ENCODE data around the gene PRR20A.
"Not testable (repeated sequence)": the region's sequence is repeated elsewhere in the genome, so short reads cannot be mapped to it uniquely, and the experiment has no call there.

PRR20A gene

DNA sequence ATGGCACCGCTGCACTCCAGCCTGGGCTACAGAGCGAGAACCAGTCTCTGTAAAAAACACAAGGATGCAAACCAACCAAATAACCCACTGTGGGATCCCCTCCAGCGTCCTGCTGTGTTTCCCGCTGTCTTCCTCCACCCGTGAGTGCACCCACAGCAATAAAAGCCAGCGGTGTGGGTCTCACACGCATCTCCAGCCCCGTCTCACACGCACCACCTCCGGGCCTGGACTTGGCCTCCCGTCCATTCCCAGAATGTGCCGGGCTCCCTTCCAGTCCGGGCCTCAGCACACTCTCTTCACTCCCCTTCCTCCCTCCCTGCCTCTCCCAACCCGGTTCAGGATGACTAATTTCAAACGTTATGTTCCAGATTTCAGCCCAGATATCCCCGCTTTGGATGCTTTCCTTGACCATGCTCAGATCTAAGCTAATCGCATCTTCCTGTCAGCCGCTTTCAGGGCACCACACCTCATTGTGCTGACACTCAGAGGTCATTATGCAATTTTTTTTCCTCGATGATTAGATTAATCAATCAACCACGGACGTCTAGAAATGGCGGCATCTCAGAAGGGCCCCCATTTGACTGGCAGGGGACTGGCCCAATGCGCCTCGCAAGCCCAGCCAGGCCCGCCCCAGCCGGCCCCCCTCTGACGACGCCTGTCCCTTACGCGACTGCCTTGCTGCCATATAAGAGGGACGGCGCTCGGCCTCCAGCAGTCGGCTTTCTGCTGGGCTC, at the start of gene PRR20A:
PRR20A (plus strand) TSS at position 684 of the 734 bp plus-strand sequence. CDS start 387 bp downstream, outside the sequence.
- DNase-seq = not testable (repeated sequence)

DNA sequence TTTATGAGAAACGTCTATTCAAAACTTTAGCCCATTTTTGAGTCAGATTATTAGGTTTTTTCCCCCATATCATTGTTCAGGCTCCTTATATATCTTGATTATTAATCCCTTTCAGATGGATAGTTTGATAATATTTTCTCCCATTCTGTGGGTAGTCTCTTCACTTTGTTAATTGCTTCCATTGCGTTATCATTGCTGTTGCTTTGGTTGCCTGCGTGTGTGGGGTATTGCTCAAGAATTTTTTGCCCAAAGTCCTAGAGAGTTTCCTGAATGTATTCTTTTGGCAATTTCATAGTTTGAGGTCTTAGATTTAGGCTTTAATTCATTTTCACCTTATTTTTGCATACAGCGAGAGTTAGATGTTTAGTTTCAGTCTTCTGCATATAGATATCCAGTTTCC, 25.8 kb upstream of the PRR20A start:
- no peak for DNase-seq

DNA sequence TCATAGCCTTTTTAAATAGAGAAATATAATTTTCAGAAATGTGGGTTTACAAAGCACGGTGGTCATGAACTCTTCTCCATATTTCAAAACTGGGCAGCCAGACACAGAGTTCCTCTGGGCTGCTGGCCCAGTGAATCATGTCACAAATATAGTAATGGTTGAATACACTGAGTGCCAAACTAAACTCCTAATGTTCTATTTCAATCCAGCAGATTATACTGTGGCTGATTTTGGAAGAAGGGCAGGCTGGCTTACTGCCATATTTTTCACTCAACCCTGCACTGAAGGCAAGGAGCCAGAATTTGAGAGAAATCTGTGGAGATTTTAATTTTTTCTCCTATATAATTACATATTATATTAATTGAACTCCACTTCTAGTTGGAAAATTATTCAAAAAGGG, 17.0 kb upstream of the PRR20A start:
- no peak for DNase-seq

DNA sequence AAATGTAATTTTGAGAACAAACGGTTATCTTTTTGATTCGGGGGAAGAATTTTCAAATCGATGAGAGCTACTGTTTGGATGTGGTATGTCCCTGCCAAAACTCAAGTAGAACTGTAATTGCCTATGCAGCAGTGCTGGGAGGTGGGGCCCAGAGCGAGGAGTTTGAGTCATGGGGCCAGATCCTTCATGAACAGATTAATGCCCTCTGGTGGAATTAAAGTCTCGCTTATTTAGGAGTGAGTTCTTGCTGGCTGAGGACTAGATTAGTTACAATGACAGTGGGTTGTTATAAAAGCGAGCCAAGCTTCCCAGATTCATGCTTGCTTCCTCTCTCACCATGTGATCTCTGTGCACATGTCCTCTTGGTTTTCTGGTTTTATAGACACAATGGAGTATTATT, 11.8 kb upstream of the PRR20A start:
- no peak for DNase-seq

DNA sequence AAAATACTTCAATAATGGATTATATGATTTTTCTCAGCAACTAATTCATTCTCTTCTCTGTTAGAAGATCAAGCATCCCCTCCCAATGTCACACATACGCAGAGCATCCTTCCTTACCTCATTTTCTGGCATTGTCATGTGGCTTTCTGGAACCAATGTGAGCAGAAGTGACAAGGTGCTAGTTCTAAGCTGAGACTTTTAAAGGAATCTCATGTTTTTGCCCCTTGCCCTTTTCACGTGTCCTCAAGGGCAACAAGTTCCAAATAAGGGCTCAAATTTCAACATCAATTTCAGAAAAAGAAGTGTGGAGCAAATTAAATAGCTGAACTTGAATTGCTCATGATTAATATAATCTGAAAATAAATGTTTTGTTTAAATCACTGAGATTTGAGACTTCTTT, 4.6 kb upstream of the PRR20A start:
- no peak for DNase-seq

DNA sequence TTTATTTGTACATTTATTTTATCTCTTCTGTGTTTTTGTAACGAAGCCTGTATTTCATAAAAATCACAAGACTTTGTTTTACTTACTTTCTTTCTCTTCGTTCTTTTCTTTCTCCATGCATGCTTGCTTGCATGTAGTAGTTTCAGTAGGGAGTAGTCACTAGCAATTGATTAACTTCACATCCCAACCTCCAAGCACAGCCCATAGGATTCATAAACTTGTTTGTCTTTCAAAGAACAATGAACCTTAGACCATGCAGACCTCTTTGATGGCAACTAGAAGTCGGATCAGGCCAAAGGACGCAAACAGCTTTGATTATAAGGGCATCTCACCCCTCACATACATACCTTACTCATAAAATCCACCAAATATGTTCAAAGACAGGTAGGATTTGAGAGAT, 3.1 kb upstream of the PRR20A start:
- no peak for DNase-seq

DNA sequence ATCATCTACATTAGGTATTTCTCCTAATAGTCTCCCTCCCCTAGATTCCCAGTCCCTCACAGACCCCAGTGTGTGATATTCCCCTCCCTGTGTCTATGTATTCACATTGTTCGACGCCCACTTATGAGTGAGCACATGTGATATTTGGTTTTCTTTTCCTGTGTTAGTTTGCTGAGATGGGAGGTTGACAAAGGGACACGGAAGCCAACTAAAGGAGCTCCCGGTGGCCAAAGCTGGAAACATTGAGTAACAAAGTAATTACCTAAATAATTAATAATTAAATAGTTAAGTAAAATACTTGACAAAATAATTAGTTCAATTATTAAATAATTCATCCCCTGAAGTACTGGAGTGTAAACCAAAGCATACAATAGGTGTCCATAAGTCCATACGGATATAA, 1.7 kb upstream of the PRR20A start:
- DNase-seq = no peak

DNA sequence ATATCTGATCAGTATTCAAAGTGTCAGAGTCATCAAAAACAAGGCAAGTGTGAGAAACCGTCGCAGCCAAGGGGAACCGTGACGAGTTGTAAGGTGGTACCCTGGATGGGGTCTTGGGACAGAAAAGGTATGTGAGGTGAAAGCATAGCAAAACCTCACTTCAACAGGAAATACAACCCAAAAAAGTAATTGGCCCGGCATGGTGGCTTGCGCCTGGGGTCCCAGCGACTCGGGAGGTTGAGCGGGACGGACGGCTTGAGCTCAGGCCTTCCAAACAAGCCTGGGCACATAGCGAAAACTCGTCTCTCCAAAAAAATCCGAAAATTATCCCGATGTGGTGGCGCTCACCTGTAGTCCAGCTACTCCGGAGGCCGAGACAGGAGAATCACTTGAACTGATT, 937 bp upstream of the PRR20A start:
- DNase-seq = not testable (repeated sequence)

DNA sequence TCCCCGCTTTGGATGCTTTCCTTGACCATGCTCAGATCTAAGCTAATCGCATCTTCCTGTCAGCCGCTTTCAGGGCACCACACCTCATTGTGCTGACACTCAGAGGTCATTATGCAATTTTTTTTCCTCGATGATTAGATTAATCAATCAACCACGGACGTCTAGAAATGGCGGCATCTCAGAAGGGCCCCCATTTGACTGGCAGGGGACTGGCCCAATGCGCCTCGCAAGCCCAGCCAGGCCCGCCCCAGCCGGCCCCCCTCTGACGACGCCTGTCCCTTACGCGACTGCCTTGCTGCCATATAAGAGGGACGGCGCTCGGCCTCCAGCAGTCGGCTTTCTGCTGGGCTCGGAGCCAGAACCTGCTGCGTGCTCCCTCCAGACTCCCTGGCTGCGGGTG, 6.5 kb downstream of the PRR20A start, which contains the start of gene PRR20B:
PRR20B (plus strand) TSS at position 301 of the 400 bp plus-strand sequence. CDS start 387 bp downstream, outside the sequence.
- DNase-seq = not testable (repeated sequence)

DNA sequence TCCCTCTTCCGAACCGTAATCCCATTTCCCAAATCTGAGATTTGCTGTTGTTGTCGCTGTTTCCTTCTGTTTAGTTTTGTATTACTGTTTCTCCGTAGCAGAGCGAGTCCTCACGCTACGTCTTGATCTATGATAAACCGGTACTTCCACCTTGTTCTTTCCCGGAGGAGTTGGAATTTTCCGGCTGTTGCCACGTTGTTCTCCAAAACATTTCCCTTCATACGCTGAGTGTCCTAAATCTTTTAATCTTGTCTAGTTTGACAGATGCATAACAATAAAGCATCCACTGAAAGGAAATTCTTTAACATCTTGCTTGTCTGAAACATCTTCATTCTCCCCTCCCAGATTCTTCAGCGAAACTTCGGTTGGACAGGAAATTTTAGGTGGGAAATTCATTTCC, 7.4 kb downstream of the PRR20A start:
- DNase-seq = not testable (repeated sequence)

DNA sequence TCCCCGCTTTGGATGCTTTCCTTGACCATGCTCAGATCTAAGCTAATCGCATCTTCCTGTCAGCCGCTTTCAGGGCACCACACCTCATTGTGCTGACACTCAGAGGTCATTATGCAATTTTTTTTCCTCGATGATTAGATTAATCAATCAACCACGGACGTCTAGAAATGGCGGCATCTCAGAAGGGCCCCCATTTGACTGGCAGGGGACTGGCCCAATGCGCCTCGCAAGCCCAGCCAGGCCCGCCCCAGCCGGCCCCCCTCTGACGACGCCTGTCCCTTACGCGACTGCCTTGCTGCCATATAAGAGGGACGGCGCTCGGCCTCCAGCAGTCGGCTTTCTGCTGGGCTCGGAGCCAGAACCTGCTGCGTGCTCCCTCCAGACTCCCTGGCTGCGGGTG, 13.0 kb downstream of the PRR20A start, which contains the start of gene PRR20C:
PRR20C (plus strand) TSS at position 301 of the 400 bp plus-strand sequence. CDS start 387 bp downstream, outside the sequence.
- not testable (repeated sequence) for DNase-seq

DNA sequence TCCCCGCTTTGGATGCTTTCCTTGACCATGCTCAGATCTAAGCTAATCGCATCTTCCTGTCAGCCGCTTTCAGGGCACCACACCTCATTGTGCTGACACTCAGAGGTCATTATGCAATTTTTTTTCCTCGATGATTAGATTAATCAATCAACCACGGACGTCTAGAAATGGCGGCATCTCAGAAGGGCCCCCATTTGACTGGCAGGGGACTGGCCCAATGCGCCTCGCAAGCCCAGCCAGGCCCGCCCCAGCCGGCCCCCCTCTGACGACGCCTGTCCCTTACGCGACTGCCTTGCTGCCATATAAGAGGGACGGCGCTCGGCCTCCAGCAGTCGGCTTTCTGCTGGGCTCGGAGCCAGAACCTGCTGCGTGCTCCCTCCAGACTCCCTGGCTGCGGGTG, 19.6 kb downstream of the PRR20A start, which contains the start of gene PRR20D:
PRR20D (plus strand) TSS at position 301 of the 400 bp plus-strand sequence. CDS start 387 bp downstream, outside the sequence.
- DNase-seq = not testable (repeated sequence)

DNA sequence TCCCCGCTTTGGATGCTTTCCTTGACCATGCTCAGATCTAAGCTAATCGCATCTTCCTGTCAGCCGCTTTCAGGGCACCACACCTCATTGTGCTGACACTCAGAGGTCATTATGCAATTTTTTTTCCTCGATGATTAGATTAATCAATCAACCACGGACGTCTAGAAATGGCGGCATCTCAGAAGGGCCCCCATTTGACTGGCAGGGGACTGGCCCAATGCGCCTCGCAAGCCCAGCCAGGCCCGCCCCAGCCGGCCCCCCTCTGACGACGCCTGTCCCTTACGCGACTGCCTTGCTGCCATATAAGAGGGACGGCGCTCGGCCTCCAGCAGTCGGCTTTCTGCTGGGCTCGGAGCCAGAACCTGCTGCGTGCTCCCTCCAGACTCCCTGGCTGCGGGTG, 26.2 kb downstream of the PRR20A start, which contains the start of gene PRR20E:
PRR20E (plus strand) TSS at position 301 of the 400 bp plus-strand sequence. CDS start 387 bp downstream, outside the sequence.
- DNase-seq = not testable (repeated sequence)

DNA sequence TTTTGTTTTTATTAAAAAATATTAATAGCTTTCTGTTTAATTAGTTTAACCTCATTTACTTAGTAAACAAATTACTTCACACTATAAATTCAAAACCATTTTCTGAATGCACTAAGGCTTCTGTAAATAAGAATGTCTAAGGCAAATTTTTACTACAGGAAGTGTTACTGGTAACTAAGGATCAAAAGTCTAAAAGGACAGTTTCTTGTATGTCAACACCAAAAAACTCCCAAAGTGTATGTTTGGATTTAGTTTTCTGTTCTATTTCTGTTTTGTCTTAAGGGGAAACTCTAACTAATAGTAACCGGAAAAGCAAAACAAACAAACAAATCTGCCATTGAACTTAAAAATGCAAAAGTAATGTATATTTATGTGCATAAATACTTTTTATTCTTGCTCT, 50.9 kb downstream of the PRR20A start:
- no peak for DNase-seq

All from NCI-H2029 treated with DMSO at 0.1 percent for 48 hours (cell line).